ENCODE data around the gene CASP2.
"Not testable (repeated sequence)": the region's sequence is repeated elsewhere in the genome, so short reads cannot be mapped to it uniquely, and the experiment has no call there.

Gene CASP2

GRCh38 chr7:143263266-143264195 lies 24.6 kb upstream of the CASP2 start, which contains the start of gene GSTK1:
Gene GSTK1 (plus strand): TSS chr7:143263441. CDS start chr7:143263514, 73 bp downstream.
- no peak for TF ChIP-seq CTCF (IDR thresholded peaks at IDR 0.05)
- H3K4me1 ChIP-seq (ENCODE audit: control insufficient read depth in 1 of 2, insufficient read depth in 1 of 2, low read depth in 1 of 2, low read length in 1 of 2) = peaks cover 20 to 22% of the 10 kb centered on the region in 2 experiments
- H3K27me3 ChIP-seq = no peaks in the 10 kb centered on the region

GRCh38 chr7:143264196-143264568 lies 24.0 kb upstream of the CASP2 start:
- H3K27ac ChIP-seq = peak overlapping the region; percentile 67
- not testable (repeated sequence) for H3K9me3 ChIP-seq, H3K27me3 ChIP-seq
- H3K36me3 ChIP-seq = peaks cover 21% of the 10 kb centered on the region
- H3K4me1 ChIP-seq (ENCODE audit: control insufficient read depth in 1 of 2, insufficient read depth in 1 of 2, low read depth in 1 of 2, low read length in 1 of 2) = peaks cover 20 to 22% of the 10 kb centered on the region in 2 experiments
- peak overlapping the region; percentile 74 to 82 for H3K4me3 ChIP-seq (ENCODE audit: low read depth in 1 of 2, low read length in 1 of 2)

More at GRCh38 chr7:143263266-143264195, 24.6 kb upstream of the CASP2 start, which contains the start of gene GSTK1:
- H3K9me3 ChIP-seq = no peaks in the 10 kb centered on the region
- peaks cover 15% of the 10 kb centered on the region for H3K36me3 ChIP-seq
- peak within 1 kb of the TSS; percentile 67 for H3K27ac ChIP-seq
- H3K4me3 ChIP-seq (ENCODE audit: low read depth in 1 of 2, low read length in 1 of 2) = peak within 1 kb of the TSS; percentile 74 to 82

- no peak overlapping the region for H3K4me3 ChIP-seq (ENCODE audit: low read depth in 1 of 2, low read length in 1 of 2)
Observed at GRCh38 chr7:143265017-143265693, 23.0 kb upstream of the CASP2 start.

GRCh38 chr7:143269251-143269650 lies 18.9 kb upstream of the CASP2 start:
- Histone ChIP-seq H3K27ac (no peak overlapping the region), H3K36me3 (peaks cover 34% of the 10 kb centered on the region), H3K9me3 (no peaks in the 10 kb centered on the region), H3K4me1 (ENCODE audit: control insufficient read depth in 1 of 2, insufficient read depth in 1 of 2, low read depth in 1 of 2, low read length in 1 of 2) (peaks cover 9% of the 10 kb centered on the region in 2 experiments), H3K4me3 (ENCODE audit: low read depth in 1 of 2, low read length in 1 of 2) (no peak overlapping the region), H3K27me3 (no peaks in the 10 kb centered on the region)
- TF ChIP-seq CTCF (IDR thresholded peaks at IDR 0.05) = no peak

More at GRCh38 chr7:143265017-143265693, 23.0 kb upstream of the CASP2 start:
- H3K9me3 ChIP-seq = no peaks in the 10 kb centered on the region
- TF ChIP-seq CTCF (IDR thresholded peaks at IDR 0.05) = no peak
- no peak overlapping the region for H3K27ac ChIP-seq
- H3K36me3 ChIP-seq = peaks cover 31% of the 10 kb centered on the region
- H3K27me3 ChIP-seq = no peaks in the 10 kb centered on the region
- H3K4me1 ChIP-seq (ENCODE audit: control insufficient read depth in 1 of 2, insufficient read depth in 1 of 2, low read depth in 1 of 2, low read length in 1 of 2) = peaks cover 20 to 22% of the 10 kb centered on the region in 2 experiments

GRCh38 chr7:143271240-143271639 lies 16.9 kb upstream of the CASP2 start:
- no peak overlapping the region for H3K4me3 ChIP-seq (ENCODE audit: low read depth in 1 of 2, low read length in 1 of 2)
- no peaks in the 10 kb centered on the region for H3K27me3 ChIP-seq
- peaks cover 34% of the 10 kb centered on the region for H3K36me3 ChIP-seq
- H3K4me1 ChIP-seq (ENCODE audit: control insufficient read depth in 1 of 2, insufficient read depth in 1 of 2, low read depth in 1 of 2, low read length in 1 of 2) = no peaks in the 10 kb centered on the region
- no peak for TF ChIP-seq CTCF (IDR thresholded peaks at IDR 0.05)
- no peaks in the 10 kb centered on the region for H3K9me3 ChIP-seq
- no peak overlapping the region for H3K27ac ChIP-seq

All from neutrophil (primary cell).